HepG2 (cell line): ENCODE measurements around the gene CRAMP1. TPM values are rescaled to one million over a fixed set of nuclear protein-coding genes. Genes with fewer than 3 reads are reported as not detected.

Experiments
- ATRX ChIP-seq: sonication (generic); formaldehyde crosslinking; IDR thresholded peaks from 2 replicates; pipeline ENCODE4 v1.4.0; 2020; ENCODE audit warnings: missing genetic modification reagents, borderline replicate concordance
- BCL6 ChIP-seq: IDR thresholded peaks from 2 replicates; pipeline ENCODE4 v1.6.1; 2016; ENCODE audit warnings: missing genetic modification reagents, missing compliant biosample characterization
- IRF2 ChIP-seq: IDR thresholded peaks from 2 replicates; pipeline ENCODE4 v1.6.1; 2018; ENCODE audit warnings: missing genetic modification reagents, missing compliant biosample characterization
- KDM5B ChIP-seq: sonication (generic); formaldehyde crosslinking; IDR thresholded peaks from 2 replicates; pipeline ENCODE4 v1.4.0; 2020; ENCODE audit warnings: missing genetic modification reagents, mild to moderate bottlenecking, borderline replicate concordance
- PBX3 ChIP-seq: sonication (generic); formaldehyde crosslinking; IDR thresholded peaks from 2 replicates; pipeline ENCODE4 v1.8.1; 2023; ENCODE audit warnings: missing genetic modification reagents, inconsistent platforms, borderline replicate concordance
- PREB ChIP-seq: sonication (generic); formaldehyde crosslinking; IDR thresholded peaks from 2 replicates; pipeline ENCODE4 v1.4.0; 2020; ENCODE audit warnings: missing genetic modification reagents
- RARA ChIP-seq: IDR thresholded peaks from 2 replicates; pipeline ENCODE4 v1.6.1; 2016; ENCODE audit warnings: missing genetic modification reagents, missing compliant biosample characterization
- REL ChIP-seq: sonication (generic); formaldehyde crosslinking; conservative IDR thresholded peaks from 2 replicates; pipeline ENCODE4 v1.8.0; 2022; ENCODE audit warnings: mild to moderate bottlenecking, missing genetic modification reagents, moderate library complexity
- RFX1 ChIP-seq: fragments of 450-650 bp; IDR thresholded peaks from 2 replicates; pipeline ENCODE4 v1.6.1; 2017
- SIX1 ChIP-seq: sonication (generic); formaldehyde crosslinking; IDR thresholded peaks from 2 replicates; pipeline ENCODE4 v1.4.0; 2020; ENCODE audit warnings: missing genetic modification reagents, borderline replicate concordance
- TAF1 ChIP-seq: sonication (generic); formaldehyde crosslinking; IDR thresholded peaks from 2 replicates; pipeline ENCODE4 v1.4.0; 2020; ENCODE audit warnings: missing genetic modification reagents
- ZBTB42 ChIP-seq: sonication (generic); formaldehyde crosslinking; IDR thresholded peaks from 2 replicates; pipeline ENCODE4 v1.5.0; 2020; ENCODE audit warnings: mild to moderate bottlenecking, missing genetic modification reagents
- ZNF446 ChIP-seq: sonication (generic); formaldehyde crosslinking; IDR thresholded peaks from 2 replicates; pipeline ENCODE4 v1.5.0; 2020; ENCODE audit warnings: mild to moderate bottlenecking, missing genetic modification reagents
- ZNF766 ChIP-seq: sonication (generic); formaldehyde crosslinking; IDR thresholded peaks from 2 replicates; pipeline ENCODE4 v1.5.0; 2020; ENCODE audit warnings: missing genetic modification reagents, borderline replicate concordance
- ZSCAN29 ChIP-seq: sonication (generic); formaldehyde crosslinking; conservative IDR thresholded peaks from 2 replicates; pipeline ENCODE4 v1.4.0; 2020; ENCODE audit warnings: mild to moderate bottlenecking, missing genetic modification reagents
- polyA plus RNA-seq, 8 experiments: library from polyadenylated mRNA; depleted of rRNA in 3 of 8; stranded (reverse) in 7 of 8; unstranded in 1 of 8; fragments of >200 nt; fragmentation: Illumina TruSeq in 4 of 8; extraction: Trizol in 4 of 8; gene quantifications; 2 replicates each; pipeline versions ENCODE4 v1.2.1 to v1.2.3, GENCODE V29; 2011 to 2016; ENCODE audit warnings: low read depth in 4 of 8, missing spikeins in 1 of 8, mixed read lengths in 1 of 8; ENCODE audit not compliant: insufficient read depth in 1 of 8
- total RNA-seq, 5 experiments: library from RNA; depleted of rRNA; stranded (reverse); fragments of >200 nt; fragmentation: Illumina TruSeq; extraction: Trizol; gene quantifications; 2 replicates each; pipeline ENCODE4 v1.2.3, GENCODE V29; 2016; ENCODE audit warnings: low read depth in 1 of 5
- TF ChIP-seq, protein P1 (sequence below), 2 experiments: fragments of 450-650 bp in 1 of 2; sonication (generic) in 1 of 2; formaldehyde crosslinking in 1 of 2; IDR thresholded peaks; 2 replicates each; pipeline versions ENCODE4 v1.6.1 to v1.8.0; 2016 to 2022; ENCODE audit warnings: antibody characterized with exemption in 1 of 2, mild to moderate bottlenecking in 1 of 2, missing genetic modification reagents in 1 of 2

The CRAMP1 gene
- total and polyA plus RNA-seq, 2 of the 13 experiments (the other 11 are each of a cell fraction or from before 2014, with no cell fraction given) = 6.8 to 9.7 TPM

- TF ChIP-seq ZSCAN29 (CRISPR knock-in tag) (no peak), BCL6 (CRISPR knock-in tag) (no peak), ZNF766 (no peak), ATRX (CRISPR knock-in tag) (no peak), PBX3 (no peak), RFX1 (no peak), RARA (no peak), ZNF446 (0 out of 2 replicates have a peak, but pooled peaks have one; percentile 22), SIX1 (CRISPR knock-in tag) (peak; percentile 2; the same call in 1 of the 2 replicates), IRF2 (CRISPR knock-in tag) (no peak), PREB (CRISPR knock-in tag) (no peak), ZBTB42 (no peak), TAF1 (CRISPR knock-in tag) (0 out of 2 replicates have a peak, but pooled peaks have one; percentile 9), REL (no peak), KDM5B (no peak)
- TF ChIP-seq, protein P1, sequence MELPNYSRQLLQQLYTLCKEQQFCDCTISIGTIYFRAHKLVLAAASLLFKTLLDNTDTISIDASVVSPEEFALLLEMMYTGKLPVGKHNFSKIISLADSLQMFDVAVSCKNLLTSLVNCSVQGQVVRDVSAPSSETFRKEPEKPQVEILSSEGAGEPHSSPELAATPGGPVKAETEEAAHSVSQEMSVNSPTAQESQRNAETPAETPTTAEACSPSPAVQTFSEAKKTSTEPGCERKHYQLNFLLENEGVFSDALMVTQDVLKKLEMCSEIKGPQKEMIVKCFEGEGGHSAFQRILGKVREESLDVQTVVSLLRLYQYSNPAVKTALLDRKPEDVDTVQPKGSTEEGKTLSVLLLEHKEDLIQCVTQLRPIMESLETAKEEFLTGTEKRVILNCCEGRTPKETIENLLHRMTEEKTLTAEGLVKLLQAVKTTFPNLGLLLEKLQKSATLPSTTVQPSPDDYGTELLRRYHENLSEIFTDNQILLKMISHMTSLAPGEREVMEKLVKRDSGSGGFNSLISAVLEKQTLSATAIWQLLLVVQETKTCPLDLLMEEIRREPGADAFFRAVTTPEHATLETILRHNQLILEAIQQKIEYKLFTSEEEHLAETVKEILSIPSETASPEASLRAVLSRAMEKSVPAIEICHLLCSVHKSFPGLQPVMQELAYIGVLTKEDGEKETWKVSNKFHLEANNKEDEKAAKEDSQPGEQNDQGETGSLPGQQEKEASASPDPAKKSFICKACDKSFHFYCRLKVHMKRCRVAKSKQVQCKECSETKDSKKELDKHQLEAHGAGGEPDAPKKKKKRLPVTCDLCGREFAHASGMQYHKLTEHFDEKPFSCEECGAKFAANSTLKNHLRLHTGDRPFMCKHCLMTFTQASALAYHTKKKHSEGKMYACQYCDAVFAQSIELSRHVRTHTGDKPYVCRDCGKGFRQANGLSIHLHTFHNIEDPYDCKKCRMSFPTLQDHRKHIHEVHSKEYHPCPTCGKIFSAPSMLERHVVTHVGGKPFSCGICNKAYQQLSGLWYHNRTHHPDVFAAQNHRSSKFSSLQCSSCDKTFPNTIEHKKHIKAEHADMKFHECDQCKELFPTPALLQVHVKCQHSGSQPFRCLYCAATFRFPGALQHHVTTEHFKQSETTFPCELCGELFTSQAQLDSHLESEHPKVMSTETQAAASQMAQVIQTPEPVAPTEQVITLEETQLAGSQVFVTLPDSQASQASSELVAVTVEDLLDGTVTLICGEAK (IDR thresholded peaks at IDR 0.05) = no peak
- TF ChIP-seq, protein P1 (CRISPR knock-in tag; IDR thresholded peaks at IDR 0.05) = no peak
Observed at GRCh38 chr16:1610899-1611632, 1.1 kb upstream of the CRAMP1 start (continued).
